Right lung (tissue), 10 donors: ENCODE results near the gene ADAMTSL5. TPM values are rescaled to one million over a fixed set of nuclear protein-coding genes. Genes with fewer than 3 reads are reported as not detected.
"Not testable (repeated sequence)": the region's sequence is repeated elsewhere in the genome, so short reads cannot be mapped to it uniquely, and the experiment has no call there.

ENCODE experiments used
- DNase-seq, 2 donors: peaks; one replicate each; pipeline ENCODE4 v3.0.0-alpha.2; 2013
- long read RNA-seq, 8 donors: transcript quantifications; one replicate each; lab custom pipeline, GENCODE V29; 2026
- polyA plus RNA-seq, 5 donors: library from polyadenylated mRNA; unstranded; fragments of 120-200 nt; gene quantifications; one replicate each; pipeline versions ENCODE4 v1.2.1 to v1.2.3, GENCODE V29; 2013; ENCODE audit warnings: inconsistent platforms in 1 of 5, low replicate concordance in 1 of 5; ENCODE audit not compliant: insufficient read length in 5 of 5, insufficient read depth in 1 of 5

The ADAMTSL5 gene
- polyA plus RNA-seq, result 1 to 10 TPM in 1 of 5 donors, under 1 TPM in 4; 0.38 to 1.2 (median 0.54) TPM
- long read RNA-seq, donor 1, result 0 reads
- long read RNA-seq, donor 2, result 0 reads
- long read RNA-seq, donor 3, result 0 reads
- long read RNA-seq, donor 4, result 0 reads
- long read RNA-seq, donor 5, result 0 reads
- long read RNA-seq, donor 6, result 0 reads
- long read RNA-seq, donor 7, result 0 reads
- long read RNA-seq, donor 8, result 0 reads

- no peak for DNase-seq
Measured at GRCh38 chr19:1512671-1513498, at the start of gene ADAMTSL5. ADAMTSL5 (minus strand) TSS chr19:1513019; CDS start chr19:1510943, 2,076 bp downstream.

GRCh38 chr19:1561236-1561842 lies 48.5 kb upstream of the ADAMTSL5 start:
- DNase-seq, result no peak

GRCh38 chr19:1560286-1560882 lies 47.6 kb upstream of the ADAMTSL5 start:
- DNase-seq, result no peak

GRCh38 chr19:1558552-1558951 lies 45.7 kb upstream of the ADAMTSL5 start:
- no peak for DNase-seq

- DNase-seq, result no peak
Measured at GRCh38 chr19:1556390-1557070, 43.7 kb upstream of the ADAMTSL5 start.

- DNase-seq, result no peak
Measured at GRCh38 chr19:1555487-1556389, 42.9 kb upstream of the ADAMTSL5 start.

GRCh38 chr19:1554968-1555367 lies 42.1 kb upstream of the ADAMTSL5 start:
- DNase-seq, result no peak

GRCh38 chr19:1553415-1553814 lies 40.6 kb upstream of the ADAMTSL5 start:
- no peak for DNase-seq

- no peak for DNase-seq
Measured at GRCh38 chr19:1551068-1552040, 38.5 kb upstream of the ADAMTSL5 start.

- DNase-seq, result no peak
Measured at GRCh38 chr19:1549332-1549945, 36.6 kb upstream of the ADAMTSL5 start.

- no peak for DNase-seq
Measured at GRCh38 chr19:1540365-1540925, 27.6 kb upstream of the ADAMTSL5 start.

GRCh38 chr19:1539749-1540148 lies 26.9 kb upstream of the ADAMTSL5 start:
- DNase-seq, result not testable (repeated sequence)

GRCh38 chr19:1538978-1539377 lies 26.2 kb upstream of the ADAMTSL5 start:
- no peak for DNase-seq

- DNase-seq, result not testable (repeated sequence)
Measured at GRCh38 chr19:1535699-1536098, 22.9 kb upstream of the ADAMTSL5 start.

- DNase-seq, result no peak
Measured at GRCh38 chr19:1534972-1535371, 22.2 kb upstream of the ADAMTSL5 start.

- no peak for DNase-seq
Measured at GRCh38 chr19:1533510-1534150, 20.8 kb upstream of the ADAMTSL5 start.

- no peak for DNase-seq
Measured at GRCh38 chr19:1532003-1532402, 19.2 kb upstream of the ADAMTSL5 start.

GRCh38 chr19:1531587-1531986 lies 18.8 kb upstream of the ADAMTSL5 start:
- DNase-seq, result no peak
